Endothelial cell of umbilical vein (primary cell): ENCODE data around the gene ENAH. TPM values are rescaled to one million over a fixed set of nuclear protein-coding genes. Genes with fewer than 3 reads are reported as not detected.

Experiments
- BruUV-seq: library from RNA; stranded (reverse); fragments of 400-500 nt; replicated peaks from 2 replicates; lab custom pipeline; 2021; lab: Mats Ljungman, UMichigan
- CTCF ChIA-PET: fragments of 300-600, 350-600 bp; sonication (Branson Sonifier 250); formaldehyde crosslinking; loops from one replicate; lab custom pipeline; 2021; ENCODE audit warnings: antibody characterized with exemption, inconsistent platforms; lab: Charles Lee
- POLR2A ChIA-PET: fragments of 300-600, 350-600 bp; sonication (Branson Sonifier 250); formaldehyde crosslinking; loops from one replicate; lab custom pipeline; 2021; ENCODE audit warnings: antibody characterized with exemption, inconsistent platforms; lab: Charles Lee
- DNase-seq: peaks from one replicate; pipeline ENCODE4 v3.0.0-alpha.2; 2011; ENCODE audit warnings: low read depth, low spot score
- FAIRE-seq: peaks from 2 replicates; lab custom pipeline; 2011; peaks lifted over from hg19 to GRCh38; lab: Jason Lieb, UNC
- H2AFZ ChIP-seq: 2 replicates; pipeline ENCODE4 v1.6.0; 2012; ENCODE audit warnings: low read depth, low read length, control low read depth, inconsistent platforms
- H3K27ac ChIP-seq: 2 replicates; pipeline ENCODE4 v1.5.1; 2011; ENCODE audit warnings: low read depth, mild to moderate bottlenecking, control low read depth, low read length, moderate library complexity; ENCODE audit not compliant: insufficient read depth
- H3K27me3 ChIP-seq, 2 experiments: 2 replicates each; pipeline versions ENCODE4 v1.6.0 to v1.6.1; 2011; ENCODE audit warnings: low read length in 2 of 2, mixed read lengths in 1 of 2; ENCODE audit not compliant: control insufficient read depth in 2 of 2, insufficient read depth in 2 of 2
- H3K36me3 ChIP-seq, 2 experiments: 2 replicates in 1 of 2; 3 replicates in 1 of 2; pipeline ENCODE4 v1.5.1; 2011; ENCODE audit warnings: low read length in 2 of 2, mild to moderate bottlenecking in 1 of 2, moderate library complexity in 1 of 2; ENCODE audit not compliant: control insufficient read depth in 2 of 2, insufficient read depth in 2 of 2; ENCODE audit errors: extremely low read depth in 1 of 2
- H3K4me1 ChIP-seq: 3 replicates; pipeline ENCODE4 v1.5.1; 2011; ENCODE audit warnings: mild to moderate bottlenecking, low read length; ENCODE audit not compliant: control insufficient read depth, insufficient read depth; ENCODE audit errors: extremely low read depth
- H3K4me2 ChIP-seq: 2 replicates; pipeline ENCODE4 v1.6.1; 2011; ENCODE audit warnings: low read length, control low read depth, mixed read lengths; ENCODE audit not compliant: insufficient read depth
- H3K4me3 ChIP-seq, 3 experiments: fragments of 200-600 bp in 1 of 3; sonication (generic), shearing (Covaris generic) in 1 of 3; replicated peaks in 1 of 3; 2 replicates each; pipeline ENCODE4 v1.5.1; 2011 to 2016; ENCODE audit warnings: control low read depth in 3 of 3, low read length in 3 of 3, mild to moderate bottlenecking in 2 of 3, inconsistent platforms in 1 of 3, low read depth in 1 of 3, moderate library complexity in 1 of 3; ENCODE audit not compliant: insufficient read depth in 1 of 3
- H3K79me2 ChIP-seq: 2 replicates; pipeline ENCODE4 v1.6.0; 2012; ENCODE audit warnings: low read length, inconsistent platforms; ENCODE audit not compliant: control insufficient read depth, insufficient read depth
- H3K9ac ChIP-seq: replicated peaks from 2 replicates; pipeline ENCODE3; 2011; ENCODE audit warnings: low read length, control low read depth; ENCODE audit not compliant: insufficient read depth; ENCODE audit errors: extremely low read depth
- H3K9me1 ChIP-seq: replicated peaks from 3 replicates; pipeline ENCODE4 v1.6.0; 2011; ENCODE audit warnings: mild to moderate bottlenecking, low read length; ENCODE audit not compliant: control insufficient read depth, insufficient read depth; ENCODE audit errors: extremely low read depth
- H3K9me3 ChIP-seq: replicated peaks from 2 replicates; pipeline ENCODE4 v1.5.1; 2012; ENCODE audit warnings: low read length, inconsistent platforms; ENCODE audit not compliant: control insufficient read depth, insufficient read depth
- H4K20me1 ChIP-seq: replicated peaks from 2 replicates; pipeline ENCODE3; 2011; ENCODE audit warnings: mild to moderate bottlenecking, low read length; ENCODE audit not compliant: control insufficient read depth, insufficient read depth; ENCODE audit errors: extremely low read depth
- EZH2 ChIP-seq: IDR thresholded peaks from 2 replicates; pipeline ENCODE4 v1.6.1; 2012; ENCODE audit warnings: borderline replicate concordance, low read depth, mild to moderate bottlenecking, moderate library complexity, low read length, inconsistent platforms; ENCODE audit not compliant: severe bottlenecking
- FOS ChIP-seq: IDR thresholded peaks from 2 replicates; pipeline ENCODE4 v1.6.1; 2011; ENCODE audit warnings: mild to moderate bottlenecking, low read length, moderate library complexity, borderline replicate concordance; ENCODE audit not compliant: insufficient read depth
- GATA2 ChIP-seq: IDR thresholded peaks from 2 replicates; pipeline ENCODE4 v1.7.0; 2011; ENCODE audit warnings: low read depth, mild to moderate bottlenecking, moderate library complexity, mixed read lengths, low read length; ENCODE audit not compliant: insufficient read length, insufficient read depth
- JUN ChIP-seq: IDR thresholded peaks from 2 replicates; pipeline ENCODE4 v1.6.1; 2011; ENCODE audit warnings: borderline replicate concordance, low read depth; ENCODE audit not compliant: insufficient read length, insufficient read depth
- MYC ChIP-seq: IDR thresholded peaks from one replicate; pipeline ENCODE4 v1.6.1; 2011; ENCODE audit warnings: mild to moderate bottlenecking, low read depth, low read length
- POLR2A ChIP-seq: IDR thresholded peaks from 2 replicates; pipeline ENCODE4 v1.6.1; 2012; ENCODE audit warnings: low read depth, mild to moderate bottlenecking, control low read depth, low read length
- POLR2AphosphoS5 ChIP-seq: IDR thresholded peaks from 2 replicates; pipeline ENCODE4 v1.6.1; 2012; ENCODE audit warnings: low read depth, mild to moderate bottlenecking, control low read depth, low read length, moderate library complexity; ENCODE audit not compliant: insufficient read depth
- dilution Hi-C: fragments of 300-500 bp; cut with MboI; formaldehyde crosslinking; loops from one replicate; pipeline ENCODE4 v1.15.0; 2019; ENCODE audit warnings: low sequenced_read_pairs; ENCODE audit not compliant: extremely low pct_ligation_motif_present
- intact Hi-C: fragments of 100-400 bp; cut with micrococcal nuclease; formaldehyde crosslinking; loops from one replicate; pipeline ENCODE4 v1.10.0; 2022
- polyA plus RNA-seq, 4 experiments: library from polyadenylated mRNA; depleted of rRNA in 3 of 4; stranded (reverse) in 3 of 4; unstranded in 1 of 4; fragments of >200 nt; gene quantifications; 2 replicates each; pipeline versions ENCODE4 v1.2.1 to v1.2.3, GENCODE V29; 2011 to 2012; ENCODE audit warnings: missing spikeins in 1 of 4
- total RNA-seq: library from RNA; stranded (reverse); gene quantifications from 2 replicates; pipeline ENCODE4 v1.2.3, GENCODE V29; 2021
- TF ChIP-seq, protein P1 (sequence below): IDR thresholded peaks from 2 replicates; pipeline ENCODE4 v1.6.1; 2011; ENCODE audit not compliant: insufficient read depth, insufficient read length
- TF ChIP-seq, protein P2 (sequence below), 2 donors: IDR thresholded peaks; 1 replicate in 1 of 2; 2 replicates in 1 of 2; pipeline ENCODE4 v1.5.1; 2011; ENCODE audit warnings: low read length in 2 of 2, mild to moderate bottlenecking in 2 of 2, moderate library complexity in 2 of 2, control low read depth in 1 of 2, inconsistent platforms in 1 of 2, low read depth in 1 of 2; ENCODE audit not compliant: insufficient read depth in 1 of 2; ENCODE audit errors: extremely low read depth in 1 of 2

Gene ENAH
- total and polyA plus RNA-seq, 2 donors (not counting 3 experiments of a cell fraction or from before 2014, with no cell fraction given): 19.9 to 95.6 TPM

DNA sequence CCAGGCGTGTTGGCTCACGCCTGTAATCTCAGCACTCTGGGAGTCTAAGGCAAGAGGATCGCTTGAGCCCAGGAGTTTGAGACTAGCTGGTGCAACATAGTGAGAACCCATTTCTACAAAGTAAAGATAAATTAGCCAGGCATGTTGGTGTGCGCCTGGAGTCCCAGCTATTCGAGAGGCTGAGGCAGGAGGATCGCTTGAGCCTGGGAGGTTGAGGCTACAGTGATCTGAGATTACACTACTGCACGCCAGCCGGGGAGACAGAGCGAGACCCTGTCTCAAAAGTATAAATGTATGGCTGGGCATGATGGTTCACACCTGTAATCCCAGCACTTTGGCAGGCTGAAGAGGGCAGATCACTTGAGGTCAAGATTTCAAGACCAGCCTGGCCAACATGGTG lies 173.6 kb downstream of the ENAH start:
- DNase-seq (no peak), FAIRE-seq (no peak)
- no peak overlapping the region for H2AFZ ChIP-seq
- H3K9me3 ChIP-seq: no peaks in the 10 kb centered on the region
- intact Hi-C loops (loop anchor here (5.0 kb wide), 1 partner anchor 73 kb away; no protein-coding TSS in a partner anchor), dilution Hi-C loops (no loop called here)
- H3K27ac ChIP-seq: no peak overlapping the region
- H3K4me3 ChIP-seq: no peak overlapping the region
- H3K4me1 ChIP-seq: no peaks in the 10 kb centered on the region
- H4K20me1 ChIP-seq: no peaks in the 10 kb centered on the region
- no peaks in the 10 kb centered on the region for H3K79me2 ChIP-seq
- no peak for TF ChIP-seq EZH2
- no peak for TF ChIP-seq GATA2
- TF ChIP-seq, protein P1, sequence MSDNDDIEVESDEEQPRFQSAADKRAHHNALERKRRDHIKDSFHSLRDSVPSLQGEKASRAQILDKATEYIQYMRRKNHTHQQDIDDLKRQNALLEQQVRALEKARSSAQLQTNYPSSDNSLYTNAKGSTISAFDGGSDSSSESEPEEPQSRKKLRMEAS: no peak
- TF ChIP-seq JUN: no peak
- TF ChIP-seq POLR2A: no peak
- no peak for TF ChIP-seq POLR2AphosphoS5
- no peak for TF ChIP-seq FOS
- TF ChIP-seq, protein P2, sequence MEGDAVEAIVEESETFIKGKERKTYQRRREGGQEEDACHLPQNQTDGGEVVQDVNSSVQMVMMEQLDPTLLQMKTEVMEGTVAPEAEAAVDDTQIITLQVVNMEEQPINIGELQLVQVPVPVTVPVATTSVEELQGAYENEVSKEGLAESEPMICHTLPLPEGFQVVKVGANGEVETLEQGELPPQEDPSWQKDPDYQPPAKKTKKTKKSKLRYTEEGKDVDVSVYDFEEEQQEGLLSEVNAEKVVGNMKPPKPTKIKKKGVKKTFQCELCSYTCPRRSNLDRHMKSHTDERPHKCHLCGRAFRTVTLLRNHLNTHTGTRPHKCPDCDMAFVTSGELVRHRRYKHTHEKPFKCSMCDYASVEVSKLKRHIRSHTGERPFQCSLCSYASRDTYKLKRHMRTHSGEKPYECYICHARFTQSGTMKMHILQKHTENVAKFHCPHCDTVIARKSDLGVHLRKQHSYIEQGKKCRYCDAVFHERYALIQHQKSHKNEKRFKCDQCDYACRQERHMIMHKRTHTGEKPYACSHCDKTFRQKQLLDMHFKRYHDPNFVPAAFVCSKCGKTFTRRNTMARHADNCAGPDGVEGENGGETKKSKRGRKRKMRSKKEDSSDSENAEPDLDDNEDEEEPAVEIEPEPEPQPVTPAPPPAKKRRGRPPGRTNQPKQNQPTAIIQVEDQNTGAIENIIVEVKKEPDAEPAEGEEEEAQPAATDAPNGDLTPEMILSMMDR (IDR thresholded peaks at IDR 0.05; ENCODE audit: extremely low read depth in 1 of 2, insufficient read depth in 1 of 2, low read depth in 1 of 2, low read length in 2 of 2): no peak
- no peak for TF ChIP-seq MYC
- no TSS peak for BruUV-seq
- H3K36me3 ChIP-seq: no peaks in the 10 kb centered on the region
- no peaks in the 10 kb centered on the region for H3K27me3 ChIP-seq
- H3K9ac ChIP-seq: no peak overlapping the region
- ChIA-PET CTCF (interaction anchor here (0.8 to 5.7 kb wide), 5 partner anchors 12 to 432 kb away, joined by 3 to 82 read pairs (median 10); partner anchors contain the start of gene TMEM63A), POLR2A (interaction anchor here (1.0 kb wide), 1 partner anchor 298 kb away, joined by 3 read pairs; the partner anchor contains the start of gene SRP9)
- no peak overlapping the region for H3K4me2 ChIP-seq
- H3K9me1 ChIP-seq: no peaks in the 10 kb centered on the region
